ENCODE data around the gene PARP16. TPM values are rescaled to one million over a fixed set of nuclear protein-coding genes. Genes with fewer than 3 reads are reported as not detected.

PARP16 gene
- total and polyA plus RNA-seq, 2 experiments from 2014 or later, result 9.3 to 19.7 TPM

GRCh38 chr15:65305150-65305758, 18.6 kb upstream of the PARP16 start:
- TF ChIP-seq EZH2phosphoT487 (IDR thresholded peaks at IDR 0.05; ENCODE audit: low read depth, severe bottlenecking, unreplicated experiment) (no peak), EZH2 (IDR thresholded peaks at IDR 0.05; ENCODE audit: borderline replicate concordance) (no peak), CTCF (IDR thresholded peaks at IDR 0.05; ENCODE audit: poor library complexity) (no peak)
- Histone ChIP-seq H3K9me3 (ENCODE audit: low read depth) (no peaks in the 10 kb centered on the region), H3K4me3 (no peak overlapping the region), H2AFZ (no peak overlapping the region), H4K20me1 (ENCODE audit: insufficient read depth, poor library complexity, severe bottlenecking) (no peaks in the 10 kb centered on the region), H3K9me2 (replicated peaks; ENCODE audit: insufficient read depth) (no peaks in the 10 kb centered on the region), H3K36me3 (replicated peaks; ENCODE audit: insufficient read depth, low read depth) (no peaks in the 10 kb centered on the region), H3K4me2 (peak overlapping the region; percentile 52), H3K79me2 (no peaks in the 10 kb centered on the region), H3K4me1 (ENCODE audit: insufficient read depth) (peaks cover 8% of the 10 kb centered on the region), H3K27ac (peak overlapping the region; percentile 81), H3K27me3 (no peaks in the 10 kb centered on the region)
- 64% methylated on average over 14 of the region's 14 CpGs for WGBS (ENCODE audit: low lambda C conversion rate, missing lambda C conversion rate)
- no peak for DNase-seq (ENCODE audit: low spot score)

GRCh38 chr15:65304381-65305149, 17.9 kb upstream of the PARP16 start, which contains the start of gene RNU5B-1:
Gene RNU5B-1, plus strand, starts transcription at chr15:65304677.
- 1% methylated on average over 24 of the region's 24 CpGs for WGBS (ENCODE audit: low lambda C conversion rate, missing lambda C conversion rate)
- peak within 1 kb of the TSS; percentile 81 for H3K27ac ChIP-seq
- H3K9me3 ChIP-seq (ENCODE audit: low read depth), result no peaks in the 10 kb centered on the region
- H3K27me3 ChIP-seq, result no peaks in the 10 kb centered on the region
- H4K20me1 ChIP-seq (ENCODE audit: insufficient read depth, poor library complexity, severe bottlenecking), result no peaks in the 10 kb centered on the region
- H3K9me2 ChIP-seq (replicated peaks; ENCODE audit: insufficient read depth), result no peaks in the 10 kb centered on the region
- H3K79me2 ChIP-seq, result no peaks in the 10 kb centered on the region
- peak within 1 kb of the TSS; percentile 17 for H3K4me3 ChIP-seq
- peak within 1 kb of the TSS; percentile 77 for H3K4me2 ChIP-seq
- peaks cover 6% of the 10 kb centered on the region for H3K4me1 ChIP-seq (ENCODE audit: insufficient read depth)
- H2AFZ ChIP-seq, result peak within 1 kb of the TSS; percentile 60
- DNase-seq (ENCODE audit: low spot score), result peak; percentile 91
- H3K36me3 ChIP-seq (replicated peaks; ENCODE audit: insufficient read depth, low read depth), result no peaks in the 10 kb centered on the region
- TF ChIP-seq EZH2phosphoT487 (IDR thresholded peaks at IDR 0.05; ENCODE audit: low read depth, severe bottlenecking, unreplicated experiment) (no peak), CTCF (IDR thresholded peaks at IDR 0.05; ENCODE audit: poor library complexity) (peak; percentile 89)

GRCh38 chr15:65303687-65304380, 17.2 kb upstream of the PARP16 start:
- Histone ChIP-seq H4K20me1 (ENCODE audit: insufficient read depth, poor library complexity, severe bottlenecking) (no peaks in the 10 kb centered on the region), H3K4me1 (ENCODE audit: insufficient read depth) (peaks cover 6% of the 10 kb centered on the region), H3K27me3 (no peaks in the 10 kb centered on the region), H3K4me3 (peak overlapping the region; percentile 17), H3K4me2 (peak overlapping the region; percentile 77), H3K9me3 (ENCODE audit: low read depth) (no peaks in the 10 kb centered on the region), H2AFZ (peak overlapping the region; percentile 60), H3K36me3 (replicated peaks; ENCODE audit: insufficient read depth, low read depth) (no peaks in the 10 kb centered on the region), H3K9me2 (replicated peaks; ENCODE audit: insufficient read depth) (no peaks in the 10 kb centered on the region), H3K27ac (peak overlapping the region; percentile 81), H3K79me2 (no peaks in the 10 kb centered on the region)
- DNase-seq (ENCODE audit: low spot score), result peak; percentile 71
- WGBS (ENCODE audit: low lambda C conversion rate, missing lambda C conversion rate), result 7% methylated on average over 24 of the region's 24 CpGs
- no peak for TF ChIP-seq CTCF (IDR thresholded peaks at IDR 0.05; ENCODE audit: poor library complexity)
- TF ChIP-seq EZH2 (IDR thresholded peaks at IDR 0.05; ENCODE audit: borderline replicate concordance), result no peak
- no peak for TF ChIP-seq EZH2phosphoT487 (IDR thresholded peaks at IDR 0.05; ENCODE audit: low read depth, severe bottlenecking, unreplicated experiment)
